ENCODE measurements around the gene HSPG2.

The HSPG2 gene

DNA sequence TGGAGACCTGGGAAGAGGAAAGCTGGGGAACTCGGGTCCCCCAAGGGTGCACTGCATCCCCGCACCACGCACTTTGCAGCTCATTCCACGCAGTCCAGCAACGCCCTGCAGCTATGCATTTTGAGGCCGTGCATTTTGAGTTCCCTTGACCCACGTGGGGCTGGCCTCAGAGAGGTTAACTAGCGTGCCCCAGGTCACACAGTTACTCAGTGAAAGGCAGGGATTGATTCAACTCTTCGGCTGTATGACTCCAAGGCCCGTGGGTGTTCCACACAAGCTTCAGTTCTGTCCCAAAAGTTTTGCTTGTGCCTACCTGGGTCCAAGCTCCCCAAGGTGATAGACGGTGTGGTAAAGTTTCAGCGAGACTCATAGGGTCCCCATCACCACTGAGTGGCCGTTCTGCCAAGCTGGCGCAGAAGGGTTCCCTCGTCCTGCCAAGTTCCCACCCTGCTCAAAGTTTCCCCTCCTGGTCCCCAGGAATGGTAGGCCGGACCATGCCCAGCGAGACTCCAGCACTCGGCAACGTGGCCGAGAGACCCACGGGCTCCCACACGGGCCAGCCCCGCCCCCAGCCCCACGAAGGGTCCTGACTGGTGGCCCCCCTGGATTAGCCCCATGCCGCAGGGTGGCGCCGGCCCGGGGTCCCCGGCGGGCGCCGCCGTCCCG, 611 bp downstream of the HSPG2 start:
- DNase-seq = no peak
- in situ Hi-C loops (cut with HindIII; ENCODE audit: low pct_ligation_motif_present, low pct_unique_long_range_greater_than_20kb, low sequenced_read_pairs) = no loop called here

DNA sequence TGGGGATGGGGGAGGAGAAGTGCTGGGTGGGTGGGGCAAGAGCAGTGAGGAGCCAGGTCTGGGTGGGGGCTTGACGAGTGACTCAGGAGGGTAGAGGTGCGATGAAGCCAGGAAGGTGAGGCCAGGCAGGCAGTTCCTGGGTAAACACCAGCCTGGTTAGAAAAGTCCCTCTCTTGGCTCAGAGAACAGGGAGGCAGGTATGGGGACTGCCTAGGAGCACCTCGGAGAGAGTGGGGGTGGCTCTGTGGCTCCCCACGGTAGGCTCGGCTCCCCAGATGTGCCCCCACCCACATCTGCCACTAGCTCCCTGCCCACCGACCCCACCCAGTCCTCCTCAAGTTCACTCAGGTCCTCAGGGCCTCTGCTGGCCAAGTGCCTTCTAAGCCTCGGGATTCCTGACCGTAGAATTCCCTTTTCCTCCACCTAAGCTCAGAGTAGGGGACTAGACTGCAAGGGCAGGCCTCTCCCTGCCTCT, 1.2 kb downstream of the HSPG2 start:
- DNase-seq = no peak
- in situ Hi-C loops (cut with HindIII; ENCODE audit: low pct_ligation_motif_present, low pct_unique_long_range_greater_than_20kb, low sequenced_read_pairs) = no loop called here

DNA sequence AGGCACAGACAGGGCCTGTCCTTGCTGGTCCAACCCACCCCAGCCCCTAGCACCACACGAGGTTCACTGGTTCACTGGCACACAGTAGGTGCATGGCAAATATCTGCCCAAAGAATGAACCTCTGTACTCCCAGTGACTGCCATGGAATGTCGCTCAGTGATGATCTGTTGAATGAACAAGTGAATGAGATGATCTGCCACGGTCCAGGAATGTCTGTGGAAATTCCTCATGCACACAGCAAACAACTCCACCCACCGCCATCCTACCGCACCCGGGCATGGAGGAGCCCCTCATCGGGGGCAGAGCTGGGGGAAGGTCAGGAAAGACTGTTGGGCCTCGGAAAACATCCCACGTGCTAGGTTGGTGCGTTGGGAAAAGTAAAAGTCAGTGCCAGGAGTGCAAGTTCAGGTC, 1.7 kb downstream of the HSPG2 start:
- DNase-seq = no peak
- in situ Hi-C loops (cut with HindIII; ENCODE audit: low pct_ligation_motif_present, low pct_unique_long_range_greater_than_20kb, low sequenced_read_pairs) = no loop called here

DNA sequence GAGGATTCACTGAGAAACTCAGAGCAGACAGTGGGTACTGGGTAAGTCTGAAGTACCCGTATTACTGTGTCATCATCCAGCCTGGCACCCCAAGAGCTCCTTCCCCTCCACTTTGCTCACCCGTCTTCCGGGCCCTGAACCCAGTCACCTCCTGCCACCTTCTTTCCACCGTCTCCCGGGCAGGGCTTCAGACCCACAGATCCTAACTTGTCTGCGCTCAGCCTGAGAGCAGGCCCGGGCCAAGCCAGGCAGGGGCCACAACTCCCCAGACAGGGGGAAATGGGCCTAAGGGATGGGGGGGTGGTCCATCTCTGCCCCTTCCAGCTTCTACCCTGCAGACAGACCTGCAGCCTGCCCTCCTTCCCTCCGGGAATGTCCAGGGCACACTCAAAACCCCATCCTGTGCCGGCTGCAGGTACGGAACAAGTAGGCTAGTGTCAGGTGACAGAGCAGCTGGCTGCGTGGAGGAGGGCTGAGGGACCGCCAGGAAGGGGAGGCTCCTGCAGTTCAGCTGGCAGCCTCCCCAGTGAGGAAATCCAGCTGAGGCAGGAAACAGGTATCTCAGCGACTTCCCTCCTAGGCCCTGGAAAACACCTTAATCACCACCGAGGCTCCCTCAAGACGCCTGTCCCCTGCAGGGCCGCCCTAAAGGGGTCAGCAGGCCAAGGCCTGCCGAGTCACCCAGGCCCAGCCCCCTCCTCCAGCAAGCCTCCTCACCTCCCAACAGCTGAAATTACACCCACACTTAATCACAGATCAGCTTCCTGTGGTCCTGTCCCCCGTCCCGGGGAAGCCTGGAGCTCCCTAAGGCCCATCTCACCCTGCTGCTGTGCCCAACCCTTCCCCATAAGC, 3.5 kb downstream of the HSPG2 start:
- no peak for DNase-seq
- in situ Hi-C loops (cut with HindIII; ENCODE audit: low pct_ligation_motif_present, low pct_unique_long_range_greater_than_20kb, low sequenced_read_pairs) = no loop called here

DNA sequence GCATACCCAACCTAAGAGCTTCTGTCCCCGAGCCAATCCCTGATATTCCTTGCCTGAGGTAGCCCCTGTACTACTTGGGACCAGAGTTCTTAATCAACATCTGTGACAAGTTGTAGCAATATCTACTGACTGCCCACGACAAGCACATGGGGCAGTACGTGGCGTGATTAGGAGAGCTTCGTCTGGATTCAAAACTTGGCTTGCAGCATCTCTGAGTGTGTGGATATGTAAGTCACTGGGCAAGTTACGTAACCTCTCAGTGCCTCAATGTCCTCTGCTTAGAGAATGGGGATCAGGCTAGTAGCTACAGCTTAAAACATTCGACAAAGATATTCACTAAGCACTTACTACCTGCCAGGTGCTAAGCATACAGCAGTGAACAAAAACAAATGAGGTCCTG, 5.0 kb downstream of the HSPG2 start:
- in situ Hi-C loops (cut with HindIII; ENCODE audit: low pct_ligation_motif_present, low pct_unique_long_range_greater_than_20kb, low sequenced_read_pairs) = no loop called here
- DNase-seq = no peak

DNA sequence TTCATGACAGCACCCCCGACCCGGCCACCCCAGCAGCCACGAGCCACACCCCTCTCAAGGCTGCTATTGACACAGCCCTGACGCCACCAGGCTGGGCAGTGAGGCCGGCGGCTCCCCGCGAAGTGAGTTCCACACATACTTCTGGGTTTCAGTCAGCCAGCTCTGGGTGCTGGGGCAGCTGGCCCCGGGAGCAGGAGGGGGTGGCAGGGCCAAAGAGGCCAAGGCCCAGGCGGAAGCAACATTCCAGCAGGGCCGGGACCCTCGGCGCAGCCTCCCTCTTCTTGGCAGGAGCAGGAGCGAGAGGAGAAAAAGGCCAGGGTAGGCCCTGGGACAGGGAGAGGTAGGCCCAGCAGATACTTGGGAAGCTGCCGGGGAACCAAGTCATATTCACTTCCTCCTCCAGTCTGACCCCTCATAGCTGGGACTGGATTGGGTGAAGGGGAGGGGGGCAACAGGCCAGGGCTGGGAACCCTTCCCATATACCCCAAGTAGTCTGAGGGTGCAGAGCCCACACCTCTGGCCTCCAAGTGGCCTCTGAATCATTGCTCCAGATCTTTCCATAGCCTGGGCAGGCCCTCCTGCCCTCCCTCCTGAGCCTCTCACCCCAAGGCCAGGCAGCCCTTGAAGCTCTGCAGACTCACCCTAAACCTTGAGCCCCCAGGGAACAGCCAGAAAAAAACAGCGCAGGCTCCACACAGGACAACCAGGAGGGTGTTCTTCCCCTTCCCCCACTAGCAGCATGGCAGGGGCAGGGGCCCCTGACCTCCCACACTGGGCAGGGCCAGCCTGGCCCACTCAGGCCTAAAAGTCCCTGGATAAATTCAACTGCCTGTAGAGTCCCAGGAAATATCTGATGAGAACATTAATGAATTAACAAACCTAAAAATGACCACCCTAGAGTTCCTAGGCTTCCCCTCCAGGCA, 5.7 kb downstream of the HSPG2 start:
- in situ Hi-C loops (cut with HindIII; ENCODE audit: low pct_ligation_motif_present, low pct_unique_long_range_greater_than_20kb, low sequenced_read_pairs) = no loop called here
- DNase-seq = peak; percentile 90

DNA sequence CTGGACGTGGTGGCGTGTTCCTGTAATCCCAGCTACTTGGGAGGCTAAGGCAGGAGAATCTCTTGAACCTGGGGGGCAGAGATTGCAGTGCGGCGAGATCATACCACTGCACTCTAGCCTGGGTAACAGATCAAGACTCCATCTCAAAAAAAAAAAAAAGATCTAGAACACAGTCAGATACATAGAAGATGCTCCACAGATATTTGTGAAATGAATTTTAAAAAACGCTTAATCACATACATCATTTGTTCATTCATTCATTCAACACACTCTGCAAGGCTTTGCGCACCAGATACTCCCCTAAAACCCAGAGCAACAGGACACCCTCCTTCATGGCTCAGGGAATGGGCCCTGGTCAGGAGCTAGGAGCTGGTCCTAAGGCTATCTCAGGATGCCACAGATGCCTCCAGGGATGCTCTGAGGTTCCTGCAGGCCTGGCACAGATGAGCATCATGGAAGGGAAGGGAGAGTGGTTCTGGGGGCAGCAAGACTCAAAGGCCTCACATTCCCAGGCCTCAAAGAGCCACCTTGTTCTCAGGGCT, 6.4 kb downstream of the HSPG2 start:
- no peak for DNase-seq
- in situ Hi-C loops (cut with HindIII; ENCODE audit: low pct_ligation_motif_present, low pct_unique_long_range_greater_than_20kb, low sequenced_read_pairs) = no loop called here

DNA sequence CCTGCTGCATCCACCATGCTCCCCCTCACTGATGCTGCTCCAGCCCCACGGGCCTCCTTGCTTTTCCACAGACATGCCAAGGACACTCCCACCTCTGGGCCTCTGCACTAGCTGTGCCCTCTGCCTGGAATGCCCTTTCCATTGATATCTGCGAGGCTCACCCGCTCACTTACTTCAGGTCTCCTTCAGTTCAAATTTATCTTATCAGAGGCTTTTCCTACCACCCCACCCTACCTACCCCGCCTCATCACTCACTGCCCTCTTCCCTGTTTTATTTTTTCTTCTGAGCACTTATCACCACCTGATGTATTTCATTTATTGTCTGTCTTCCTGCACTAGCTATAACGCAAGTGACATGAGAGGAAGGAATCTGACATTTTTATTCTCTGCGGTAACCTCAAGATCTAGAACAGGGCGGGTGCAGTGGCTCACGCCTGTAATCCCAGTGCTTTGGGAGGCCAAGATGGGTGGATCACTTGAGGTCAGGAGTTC, 7.0 kb downstream of the HSPG2 start:
- in situ Hi-C loops (cut with HindIII; ENCODE audit: low pct_ligation_motif_present, low pct_unique_long_range_greater_than_20kb, low sequenced_read_pairs) = no loop called here

DNA sequence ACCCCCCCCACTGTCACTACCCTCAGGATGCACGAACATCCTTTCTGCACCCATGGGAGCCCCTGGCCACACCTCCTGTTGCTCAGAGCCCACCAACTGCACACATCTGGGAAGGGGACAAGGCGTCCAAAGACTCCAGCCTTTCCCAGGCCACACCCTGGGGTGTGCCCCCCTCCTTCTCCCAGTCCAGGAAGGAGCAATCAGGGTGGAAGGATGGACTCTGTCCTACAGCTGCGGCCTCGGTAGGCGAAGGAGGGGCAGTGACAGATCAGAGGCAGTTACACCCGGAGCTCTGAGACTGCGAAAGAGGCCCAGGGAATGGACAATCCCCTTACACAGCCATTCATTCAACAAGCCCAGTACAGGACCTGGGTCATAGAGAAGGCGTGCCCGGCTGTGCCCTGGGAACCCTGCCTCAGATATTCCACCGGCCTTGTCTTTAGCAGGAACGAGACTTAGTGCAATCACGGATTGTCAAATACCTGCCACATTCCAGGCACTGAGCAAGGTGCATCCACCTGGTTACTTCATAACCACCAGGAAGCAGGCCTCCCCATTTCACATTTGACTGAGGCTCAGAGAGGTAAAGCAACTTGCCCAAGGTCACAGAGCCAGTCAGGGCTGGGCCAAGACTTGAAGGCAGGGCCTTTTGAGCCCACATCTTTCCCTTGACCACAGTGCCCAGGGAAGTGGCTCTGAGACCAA, 9.4 kb downstream of the HSPG2 start:
- DNase-seq = no peak
- in situ Hi-C loops (cut with HindIII; ENCODE audit: low pct_ligation_motif_present, low pct_unique_long_range_greater_than_20kb, low sequenced_read_pairs) = no loop called here

More for the DNA sequence above, 7.0 kb downstream of the HSPG2 start:
- DNase-seq = no peak

DNA sequence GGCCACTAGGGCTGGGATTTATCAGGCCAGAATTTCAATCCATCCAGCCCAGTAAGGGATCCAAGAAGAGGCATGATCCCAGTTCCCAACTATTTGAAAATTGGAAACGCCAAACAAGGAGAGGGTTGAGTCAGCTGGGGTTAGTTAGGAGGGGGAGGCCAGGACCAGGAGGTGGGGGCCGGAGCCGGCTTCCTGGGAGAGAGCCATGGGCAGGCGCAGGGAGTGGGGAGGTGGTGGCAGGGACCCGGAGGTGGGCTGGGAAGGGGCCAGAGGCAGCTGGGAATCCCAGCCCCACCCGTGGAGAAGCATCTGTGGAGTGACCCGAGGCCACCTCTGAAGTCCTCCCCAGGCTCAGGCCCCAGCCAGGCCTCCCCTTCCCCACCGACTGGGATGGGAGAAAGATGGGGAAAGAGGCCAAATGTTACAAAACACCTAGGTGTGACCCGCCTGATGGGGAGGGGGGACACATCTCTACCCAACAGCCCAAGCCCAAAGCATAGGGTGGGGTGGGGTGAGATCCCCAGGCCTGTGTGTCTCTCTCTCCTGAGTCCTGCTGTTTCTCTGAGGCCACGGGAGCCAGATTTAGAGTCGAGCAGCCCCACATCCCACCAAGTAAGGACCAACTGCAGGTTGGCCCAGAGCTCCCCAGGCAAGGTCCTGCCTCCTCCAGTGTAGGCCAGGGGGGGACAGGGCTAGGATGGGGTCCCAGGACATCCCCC, 10.1 kb downstream of the HSPG2 start:
- in situ Hi-C loops (cut with HindIII; ENCODE audit: low pct_ligation_motif_present, low pct_unique_long_range_greater_than_20kb, low sequenced_read_pairs) = no loop called here
- DNase-seq = no peak

DNA sequence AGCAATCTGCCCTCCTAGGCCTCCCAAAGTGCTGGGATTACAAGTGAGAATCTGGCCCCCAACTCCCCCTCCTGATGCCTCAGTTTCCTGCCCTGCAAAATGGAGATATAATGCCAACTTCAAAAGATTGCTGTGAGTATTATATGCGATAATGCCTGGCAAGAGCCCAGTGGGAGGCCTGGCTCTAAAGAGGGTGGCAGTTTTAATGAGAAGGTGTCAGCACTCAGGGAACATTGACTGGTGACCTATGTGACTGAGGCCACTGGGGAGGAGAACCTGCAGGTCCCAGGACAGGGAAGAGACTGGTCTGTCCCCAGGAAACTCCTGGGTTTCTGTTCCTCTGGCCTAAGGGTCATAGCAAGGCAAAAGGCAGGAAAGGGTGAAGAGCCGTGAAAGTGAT, 11.0 kb downstream of the HSPG2 start:
- in situ Hi-C loops (cut with HindIII; ENCODE audit: low pct_ligation_motif_present, low pct_unique_long_range_greater_than_20kb, low sequenced_read_pairs) = no loop called here
- no peak for DNase-seq

DNA sequence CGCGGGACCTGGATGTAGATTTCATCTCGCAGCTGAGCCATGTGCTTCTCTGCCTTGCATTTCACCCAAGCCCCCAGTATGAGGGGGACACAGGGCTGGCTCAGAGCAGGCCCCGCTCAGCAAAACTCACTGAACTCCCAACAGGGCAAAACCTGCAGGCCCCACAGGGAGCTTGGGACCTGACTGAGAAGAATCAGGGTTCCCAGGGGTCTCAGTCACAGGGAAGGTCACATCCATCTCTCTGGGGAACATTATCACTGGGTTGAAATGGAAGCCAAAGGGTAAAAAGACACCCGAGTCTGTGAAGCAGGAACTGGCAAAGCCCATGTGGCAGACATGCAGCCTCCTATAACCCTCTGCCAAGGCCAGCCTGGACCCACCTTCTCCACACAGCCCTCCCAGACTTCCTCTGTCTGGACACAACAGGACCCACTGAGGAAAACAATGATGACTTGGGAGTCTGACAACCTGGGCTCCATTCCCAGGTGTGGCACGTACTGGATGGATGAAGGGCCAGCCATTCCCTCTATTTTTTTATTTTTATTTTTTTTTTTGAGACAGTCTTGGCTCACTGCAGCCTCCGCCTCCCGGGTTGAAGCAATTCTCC, 11.7 kb downstream of the HSPG2 start:
- in situ Hi-C loops (cut with HindIII; ENCODE audit: low pct_ligation_motif_present, low pct_unique_long_range_greater_than_20kb, low sequenced_read_pairs) = no loop called here
- DNase-seq = no peak

DNA sequence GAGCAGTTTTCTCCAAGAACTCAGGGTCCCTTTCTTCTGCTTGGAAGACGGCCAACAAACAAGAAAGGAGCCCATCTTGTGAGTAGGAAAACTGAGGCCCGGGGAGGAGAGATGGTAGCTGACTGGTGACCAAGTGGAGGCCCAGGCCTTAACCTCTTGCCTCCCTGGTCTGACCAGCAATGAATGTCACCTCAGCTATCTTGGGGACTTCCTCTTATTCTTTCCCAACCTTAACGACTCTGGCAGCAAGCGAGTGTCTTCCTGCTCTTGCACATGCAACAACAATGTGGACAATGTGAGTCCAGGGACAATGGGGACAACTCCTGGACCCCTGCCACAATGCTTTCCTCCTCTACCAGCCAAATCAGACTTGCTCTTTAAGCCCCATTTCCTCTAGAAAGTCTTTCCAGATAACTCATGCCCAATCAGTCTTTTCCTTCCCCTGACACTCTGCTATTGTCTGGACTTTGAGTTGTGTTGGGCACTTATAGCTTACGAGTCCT, 12.6 kb downstream of the HSPG2 start:
- no peak for DNase-seq
- in situ Hi-C loops (cut with HindIII; ENCODE audit: low pct_ligation_motif_present, low pct_unique_long_range_greater_than_20kb, low sequenced_read_pairs) = no loop called here

DNA sequence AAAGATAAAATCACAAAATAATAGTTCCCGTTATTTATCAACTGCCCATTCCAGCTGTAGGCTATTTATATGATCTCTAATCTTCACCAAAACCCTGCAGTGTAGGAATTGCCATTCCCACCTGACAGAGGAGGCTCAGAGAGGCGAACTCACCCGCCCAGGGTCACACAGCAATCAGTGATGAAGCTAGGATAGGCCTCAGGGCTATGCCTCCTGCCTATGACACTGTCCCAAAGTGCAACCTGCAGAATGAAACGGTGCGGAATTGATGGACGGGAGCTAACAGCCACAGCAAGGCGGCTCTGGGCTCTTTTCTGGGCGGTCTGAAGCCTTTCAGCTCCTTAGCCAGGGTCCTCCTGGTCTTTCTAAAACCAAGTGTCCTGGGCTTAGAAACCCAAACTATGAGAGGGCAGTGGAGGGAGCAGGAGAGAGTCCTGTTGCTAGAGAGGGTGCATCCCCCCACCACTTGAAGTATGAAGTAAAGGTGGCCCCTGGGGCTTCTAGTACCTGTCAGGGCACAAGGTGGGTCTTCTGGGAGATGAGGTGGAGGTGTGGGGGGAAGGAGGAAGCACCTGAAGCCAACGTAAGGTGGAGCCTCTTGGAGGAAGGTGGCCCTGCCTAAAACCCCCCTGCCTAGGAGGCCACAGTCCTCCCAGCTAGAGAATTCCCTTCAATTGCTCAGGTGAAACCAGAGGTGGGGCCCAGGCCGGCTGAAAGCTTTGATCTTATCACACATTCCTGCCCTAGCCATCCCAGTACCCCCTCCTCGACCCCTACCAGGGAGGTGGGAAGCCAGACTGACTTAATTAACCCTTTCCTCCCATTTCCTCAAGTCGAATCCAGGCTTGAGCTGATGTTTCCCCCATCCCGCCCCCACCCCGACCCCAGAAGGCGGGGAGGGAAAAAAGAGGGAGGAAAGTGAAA, 14.8 kb downstream of the HSPG2 start:
- DNase-seq = no peak
- in situ Hi-C loops (cut with HindIII; ENCODE audit: low pct_ligation_motif_present, low pct_unique_long_range_greater_than_20kb, low sequenced_read_pairs) = no loop called here

DNA sequence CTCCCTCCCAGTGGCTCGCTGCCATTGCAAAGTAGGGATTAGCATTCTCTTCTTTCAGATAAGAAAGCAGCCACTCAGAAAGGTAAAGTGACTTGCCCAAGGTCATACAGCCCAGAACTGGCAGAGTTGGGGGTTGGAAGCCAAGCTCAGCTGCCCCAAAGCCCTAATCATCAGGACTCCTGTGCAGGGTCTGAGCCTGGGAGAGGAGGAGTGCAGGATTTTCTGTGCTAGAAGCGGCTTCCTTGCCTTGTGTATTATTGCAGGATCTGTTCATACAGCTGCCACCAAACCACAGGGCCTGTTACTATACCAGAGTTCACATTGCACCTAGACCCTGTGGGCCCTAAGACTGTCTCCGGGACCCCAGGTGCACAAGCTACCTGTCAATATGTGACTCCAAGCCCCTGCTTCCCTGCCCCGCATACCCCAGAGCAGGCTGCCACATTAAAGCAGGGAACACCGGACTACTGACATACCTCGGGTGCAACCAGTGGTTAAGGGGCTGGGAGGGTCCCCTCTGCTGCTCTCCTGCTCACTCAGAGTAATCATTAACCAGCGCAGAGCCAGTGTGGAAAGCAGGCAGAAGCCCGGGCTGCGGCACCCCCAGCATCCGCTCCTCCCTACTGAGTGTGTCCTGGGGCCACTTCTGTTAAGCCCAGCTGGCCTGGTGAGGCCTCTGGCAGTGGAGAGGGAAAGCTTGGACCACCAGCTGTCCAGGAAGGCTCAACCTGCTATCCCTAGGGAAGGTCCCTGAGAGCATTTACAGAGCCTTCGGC, 15.8 kb downstream of the HSPG2 start:
- in situ Hi-C loops (cut with HindIII; ENCODE audit: low pct_ligation_motif_present, low pct_unique_long_range_greater_than_20kb, low sequenced_read_pairs) = no loop called here
- peak; percentile 93 for DNase-seq
